GM18519 (cell line): ENCODE results near the gene KCNMA1.

Experiments used
- ATAC-seq: cut with Tn5 transposase; IDR thresholded peaks from one replicate; pipeline ENCODE4 v1.9.1; 2021; ENCODE audit warnings: mild to moderate bottlenecking, moderate library complexity; ENCODE audit not compliant: unreplicated experiment, low FRiP score

Gene KCNMA1

GRCh38 chr10:77609781-77610272, 27.8 kb downstream of the KCNMA1 start:
- ATAC-seq = peak; percentile 53

GRCh38 chr10:77608281-77608680, 29.3 kb downstream of the KCNMA1 start:
- no peak for ATAC-seq

GRCh38 chr10:77606751-77607150, 30.9 kb downstream of the KCNMA1 start:
- no peak for ATAC-seq

- ATAC-seq = no peak
Observed at GRCh38 chr10:77605466-77605865, 32.1 kb downstream of the KCNMA1 start.

GRCh38 chr10:77604941-77605351, 32.7 kb downstream of the KCNMA1 start:
- no peak for ATAC-seq

- no peak for ATAC-seq
Observed at GRCh38 chr10:77604063-77604462, 33.5 kb downstream of the KCNMA1 start.

GRCh38 chr10:77603534-77603927, 34.1 kb downstream of the KCNMA1 start:
- no peak for ATAC-seq

- ATAC-seq = no peak
Observed at GRCh38 chr10:77602913-77603533, 34.6 kb downstream of the KCNMA1 start.

- ATAC-seq = no peak
Observed at GRCh38 chr10:77602231-77602912, 35.2 kb downstream of the KCNMA1 start.

GRCh38 chr10:77601488-77601887, 36.1 kb downstream of the KCNMA1 start:
- ATAC-seq = no peak

- no peak for ATAC-seq
Observed at GRCh38 chr10:77600640-77601039, 37.0 kb downstream of the KCNMA1 start.

GRCh38 chr10:77599651-77600050, 38.0 kb downstream of the KCNMA1 start:
- ATAC-seq = no peak

- no peak for ATAC-seq
Observed at GRCh38 chr10:77598606-77599005, 39.0 kb downstream of the KCNMA1 start.

GRCh38 chr10:77597560-77597959, 40.0 kb downstream of the KCNMA1 start:
- ATAC-seq = no peak

GRCh38 chr10:77594471-77594783, 43.2 kb downstream of the KCNMA1 start:
- no peak for ATAC-seq

- no peak for ATAC-seq
Observed at GRCh38 chr10:77593771-77594470, 43.7 kb downstream of the KCNMA1 start.

- ATAC-seq = no peak
Observed at GRCh38 chr10:77592946-77593636, 44.5 kb downstream of the KCNMA1 start.

GRCh38 chr10:77592510-77592909, 45.1 kb downstream of the KCNMA1 start:
- no peak for ATAC-seq

- no peak for ATAC-seq
Observed at GRCh38 chr10:77591238-77591880, 46.2 kb downstream of the KCNMA1 start.

- ATAC-seq = no peak
Observed at GRCh38 chr10:77590344-77591237, 47.0 kb downstream of the KCNMA1 start.
